ENCODE data around the gene EIF2AK3.
"Not testable (repeated sequence)": the region's sequence is repeated elsewhere in the genome, so short reads cannot be mapped to it uniquely, and the experiment has no call there.

DNA sequence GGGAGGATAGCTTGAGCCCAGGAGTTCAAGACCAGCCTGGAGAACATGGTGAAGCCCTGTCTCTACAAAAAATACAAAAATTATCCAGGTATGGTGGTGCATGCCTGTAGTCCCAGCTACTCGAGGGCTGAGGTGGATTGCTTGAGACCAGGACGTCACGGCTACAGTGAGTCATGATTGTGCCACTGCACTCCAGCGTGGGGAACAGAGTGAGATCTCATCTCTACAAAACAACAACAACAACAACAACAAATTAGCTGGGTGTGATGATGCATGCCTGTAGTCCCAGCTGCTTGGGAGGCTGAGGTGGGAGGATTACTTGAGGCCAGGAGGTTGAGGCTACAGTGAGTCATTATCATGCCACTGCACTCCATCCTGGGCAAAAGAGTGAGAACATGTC lies 81.0 kb downstream of the EIF2AK3 start:
- TF ChIP-seq, protein P1, sequence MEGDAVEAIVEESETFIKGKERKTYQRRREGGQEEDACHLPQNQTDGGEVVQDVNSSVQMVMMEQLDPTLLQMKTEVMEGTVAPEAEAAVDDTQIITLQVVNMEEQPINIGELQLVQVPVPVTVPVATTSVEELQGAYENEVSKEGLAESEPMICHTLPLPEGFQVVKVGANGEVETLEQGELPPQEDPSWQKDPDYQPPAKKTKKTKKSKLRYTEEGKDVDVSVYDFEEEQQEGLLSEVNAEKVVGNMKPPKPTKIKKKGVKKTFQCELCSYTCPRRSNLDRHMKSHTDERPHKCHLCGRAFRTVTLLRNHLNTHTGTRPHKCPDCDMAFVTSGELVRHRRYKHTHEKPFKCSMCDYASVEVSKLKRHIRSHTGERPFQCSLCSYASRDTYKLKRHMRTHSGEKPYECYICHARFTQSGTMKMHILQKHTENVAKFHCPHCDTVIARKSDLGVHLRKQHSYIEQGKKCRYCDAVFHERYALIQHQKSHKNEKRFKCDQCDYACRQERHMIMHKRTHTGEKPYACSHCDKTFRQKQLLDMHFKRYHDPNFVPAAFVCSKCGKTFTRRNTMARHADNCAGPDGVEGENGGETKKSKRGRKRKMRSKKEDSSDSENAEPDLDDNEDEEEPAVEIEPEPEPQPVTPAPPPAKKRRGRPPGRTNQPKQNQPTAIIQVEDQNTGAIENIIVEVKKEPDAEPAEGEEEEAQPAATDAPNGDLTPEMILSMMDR (IDR thresholded peaks at IDR 0.05): not testable (repeated sequence)
- not testable (repeated sequence) for TF ChIP-seq POLR2A (IDR thresholded peaks at IDR 0.05; ENCODE audit: low read depth)
